GM10847 (cell line): ENCODE data around the gene ANKFN1.

Experiments
- POLR2A ChIP-seq: IDR thresholded peaks from 2 replicates; pipeline ENCODE4 v1.6.1; 2011; ENCODE audit not compliant: insufficient read length; ENCODE audit errors: extremely low read depth

The ANKFN1 gene

DNA sequence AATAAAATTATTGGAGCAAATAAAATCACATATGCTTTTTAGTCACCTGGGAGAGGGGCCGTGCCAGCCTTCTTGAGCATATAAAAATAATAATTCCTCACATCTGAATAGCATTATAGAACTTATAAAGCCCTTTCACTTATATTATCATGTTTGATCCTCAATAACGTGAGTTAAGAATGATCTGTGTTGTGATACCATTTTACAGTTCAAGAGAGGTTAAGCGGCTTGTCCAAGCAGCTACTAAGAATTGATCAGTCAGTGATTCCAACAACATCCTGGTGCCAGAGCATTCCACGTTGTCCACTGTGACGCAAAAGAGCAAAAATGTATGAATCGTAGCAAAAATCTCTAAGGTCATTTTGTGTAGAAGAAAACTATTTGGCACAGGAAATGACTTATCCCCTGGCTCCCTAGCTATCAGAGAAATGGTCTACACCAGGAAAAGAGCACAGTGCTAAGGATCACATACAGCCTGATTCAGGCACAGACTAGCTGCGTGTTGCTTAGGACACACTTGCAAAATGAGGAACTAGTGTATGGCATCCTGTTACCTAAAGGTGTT lies 33.0 kb downstream of the ANKFN1 start:
- no peak for TF ChIP-seq POLR2A

- no peak for TF ChIP-seq POLR2A
Observed at GRCh38 chr17:56203430-56203829, 50.2 kb downstream of the ANKFN1 start.

GRCh38 chr17:56206351-56206750 lies 53.1 kb downstream of the ANKFN1 start:
- TF ChIP-seq POLR2A: no peak

GRCh38 chr17:56213031-56213430 lies 59.8 kb downstream of the ANKFN1 start:
- no peak for TF ChIP-seq POLR2A

GRCh38 chr17:56217921-56218320 lies 64.6 kb downstream of the ANKFN1 start:
- TF ChIP-seq POLR2A: no peak

DNA sequence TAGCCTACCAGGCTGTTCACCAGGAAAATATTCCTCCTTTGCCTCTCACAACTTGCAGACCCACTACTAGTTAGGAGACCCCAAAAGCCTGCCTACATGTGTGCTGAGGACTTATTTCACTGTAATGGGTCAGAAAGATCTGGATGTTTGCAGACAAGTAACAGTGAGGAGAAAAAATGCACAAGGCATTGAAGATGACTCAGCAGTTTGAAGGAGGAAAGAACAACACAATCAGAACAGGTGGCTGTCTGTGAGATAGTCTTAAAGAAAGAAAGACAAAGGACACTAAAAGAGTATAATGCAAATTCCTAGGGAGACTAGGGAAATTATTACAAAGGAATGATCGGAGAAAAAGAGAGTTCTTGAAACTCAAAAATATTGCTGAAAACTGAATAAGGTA lies 69.0 kb downstream of the ANKFN1 start:
- no peak for TF ChIP-seq POLR2A

GRCh38 chr17:56230660-56231059 lies 77.4 kb downstream of the ANKFN1 start:
- no peak for TF ChIP-seq POLR2A

DNA sequence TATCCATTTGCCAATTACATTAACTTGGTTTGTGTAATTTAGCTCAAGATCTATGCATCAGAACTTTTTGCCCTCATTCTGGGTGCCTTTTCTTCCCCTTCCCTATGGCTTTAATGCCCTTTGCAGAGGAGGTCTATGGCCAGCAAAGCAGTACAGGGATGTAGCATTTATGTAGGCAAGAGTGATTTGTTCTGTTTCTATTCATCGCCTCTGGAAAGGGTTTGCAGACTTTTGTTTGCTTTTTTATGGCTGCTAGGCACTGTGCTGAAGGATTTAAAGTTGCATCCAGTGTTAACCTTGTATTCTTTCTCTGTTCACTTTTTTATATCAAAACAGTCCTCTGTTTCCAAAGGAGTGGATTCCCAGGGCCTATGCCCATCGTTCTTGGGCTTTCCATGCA lies 78.0 kb downstream of the ANKFN1 start:
- no peak for TF ChIP-seq POLR2A

DNA sequence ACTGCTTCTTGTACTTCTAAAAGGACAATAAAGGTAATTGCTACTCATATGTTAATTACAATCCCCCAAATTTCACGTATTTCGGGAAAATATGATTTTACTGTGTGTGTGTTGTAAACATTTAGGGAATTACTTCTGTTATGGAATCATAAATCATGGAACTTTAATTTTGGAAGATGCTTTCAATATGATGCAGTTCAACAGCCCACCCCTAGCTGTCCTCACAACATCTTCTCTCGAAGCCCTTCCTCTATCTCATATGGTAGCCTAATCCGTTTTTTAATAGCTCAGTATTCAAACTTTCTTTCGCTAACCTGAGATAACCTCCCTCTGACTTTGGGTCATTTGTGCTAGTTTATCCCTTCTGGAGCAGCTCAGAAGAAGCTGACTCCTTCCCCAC lies 78.4 kb downstream of the ANKFN1 start:
- no peak for TF ChIP-seq POLR2A

GRCh38 chr17:56244268-56244890 lies 91.1 kb downstream of the ANKFN1 start:
- TF ChIP-seq POLR2A: no peak

- TF ChIP-seq POLR2A: no peak
Observed at GRCh38 chr17:56247816-56248215, 94.5 kb downstream of the ANKFN1 start.

- TF ChIP-seq POLR2A: no peak
Observed at GRCh38 chr17:56257075-56257474, 103.8 kb downstream of the ANKFN1 start.

DNA sequence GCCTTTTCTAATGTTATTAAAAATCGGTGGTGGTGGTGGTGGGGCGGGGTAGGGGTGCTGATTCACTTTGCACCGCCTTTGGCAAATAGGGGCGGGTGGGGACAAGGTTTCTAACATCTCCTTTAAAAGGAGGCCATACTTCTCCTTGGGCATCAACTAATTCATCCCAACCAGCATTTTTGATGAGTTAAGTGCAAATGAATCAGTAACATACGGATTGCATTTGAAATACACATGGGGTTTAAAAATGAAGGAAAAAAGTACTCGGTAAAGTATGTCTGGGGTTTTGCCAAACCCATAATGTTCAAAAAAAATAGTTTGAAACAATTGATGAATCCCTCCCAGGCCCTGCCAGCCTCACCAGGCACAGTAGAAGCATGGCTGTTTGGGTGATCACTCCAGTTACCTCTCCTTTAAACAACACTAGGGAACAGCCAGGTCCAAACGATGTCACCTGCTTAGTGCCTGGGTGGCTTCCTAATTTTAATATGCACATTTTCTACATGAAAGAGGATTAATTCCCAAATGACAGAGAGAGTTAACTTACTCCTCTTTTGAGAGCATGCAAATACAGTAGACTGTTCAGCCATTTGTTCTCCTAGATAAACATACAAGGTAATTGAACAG lies 107.2 kb downstream of the ANKFN1 start:
- TF ChIP-seq POLR2A: no peak

DNA sequence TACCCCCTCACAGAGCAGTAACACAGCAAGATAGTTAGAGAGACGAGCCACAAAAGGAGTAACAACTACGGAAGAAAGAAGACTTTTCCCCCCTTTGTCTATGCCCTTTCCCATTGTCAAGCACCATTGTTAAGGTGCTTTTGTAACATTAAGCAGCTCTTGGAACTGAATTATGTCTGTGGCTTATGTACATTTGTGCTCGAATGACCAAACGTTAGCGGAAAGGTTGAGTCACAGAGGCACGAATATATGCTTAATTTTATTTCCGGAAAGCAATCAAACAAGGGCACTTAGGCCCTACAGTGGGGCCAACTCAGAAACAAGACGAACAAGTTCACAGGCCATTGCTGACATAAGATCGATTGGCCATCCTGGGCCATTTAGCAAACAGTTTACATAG lies 109.5 kb downstream of the ANKFN1 start:
- TF ChIP-seq POLR2A: no peak

DNA sequence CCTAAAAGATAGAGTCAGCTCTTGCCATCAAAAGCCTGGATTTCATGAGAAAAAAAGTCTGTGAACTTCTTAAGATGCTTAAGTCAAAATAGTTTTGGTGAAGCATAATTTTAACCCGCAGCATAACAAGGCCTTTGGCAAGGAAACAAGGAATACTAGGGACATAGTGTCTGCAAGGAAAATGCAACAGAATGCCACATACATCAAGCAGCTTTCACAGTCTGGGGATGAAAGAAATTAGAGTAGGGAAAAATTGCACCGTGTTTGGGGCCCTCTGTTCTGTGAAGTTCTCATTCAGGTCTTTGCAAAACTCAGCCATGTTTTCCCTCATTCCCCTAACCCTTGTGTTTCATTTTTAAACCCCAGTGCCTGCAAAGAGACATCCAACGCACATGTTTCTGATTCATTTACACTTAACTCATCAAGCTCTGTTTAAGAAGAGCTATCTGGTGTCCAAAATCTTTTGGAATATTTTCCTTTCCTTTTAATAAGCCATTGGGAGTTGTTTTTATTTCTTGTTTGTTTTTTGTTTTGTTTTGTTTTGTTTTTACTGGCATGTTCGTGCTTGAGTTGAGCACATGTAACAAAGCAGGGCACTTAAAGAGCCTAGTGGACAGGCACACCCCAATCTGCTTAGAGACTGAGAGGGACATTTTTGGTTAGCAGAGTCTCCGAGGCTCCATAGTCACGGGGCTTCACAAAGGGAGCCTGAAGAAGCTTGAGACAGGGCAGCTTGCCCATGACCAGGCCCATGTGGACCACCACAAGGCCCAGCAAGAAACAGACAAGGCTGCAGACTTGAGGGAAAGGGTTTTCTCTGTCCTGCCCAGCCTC lies 116.5 kb downstream of the ANKFN1 start:
- no peak for TF ChIP-seq POLR2A

- no peak for TF ChIP-seq POLR2A
Observed at GRCh38 chr17:56274491-56274890, 121.2 kb downstream of the ANKFN1 start.
